NCI-H2029 (cell line): ENCODE measurements around the gene CFAP65.
A peak's percentile ranks its signal among the peaks of the same experiment; 100 is the strongest.

ENCODE experiments used
- DNase-seq: peaks from one replicate; lab custom pipeline; 2025; lab: John Stamatoyannopoulos, UW

CFAP65 gene

DNA sequence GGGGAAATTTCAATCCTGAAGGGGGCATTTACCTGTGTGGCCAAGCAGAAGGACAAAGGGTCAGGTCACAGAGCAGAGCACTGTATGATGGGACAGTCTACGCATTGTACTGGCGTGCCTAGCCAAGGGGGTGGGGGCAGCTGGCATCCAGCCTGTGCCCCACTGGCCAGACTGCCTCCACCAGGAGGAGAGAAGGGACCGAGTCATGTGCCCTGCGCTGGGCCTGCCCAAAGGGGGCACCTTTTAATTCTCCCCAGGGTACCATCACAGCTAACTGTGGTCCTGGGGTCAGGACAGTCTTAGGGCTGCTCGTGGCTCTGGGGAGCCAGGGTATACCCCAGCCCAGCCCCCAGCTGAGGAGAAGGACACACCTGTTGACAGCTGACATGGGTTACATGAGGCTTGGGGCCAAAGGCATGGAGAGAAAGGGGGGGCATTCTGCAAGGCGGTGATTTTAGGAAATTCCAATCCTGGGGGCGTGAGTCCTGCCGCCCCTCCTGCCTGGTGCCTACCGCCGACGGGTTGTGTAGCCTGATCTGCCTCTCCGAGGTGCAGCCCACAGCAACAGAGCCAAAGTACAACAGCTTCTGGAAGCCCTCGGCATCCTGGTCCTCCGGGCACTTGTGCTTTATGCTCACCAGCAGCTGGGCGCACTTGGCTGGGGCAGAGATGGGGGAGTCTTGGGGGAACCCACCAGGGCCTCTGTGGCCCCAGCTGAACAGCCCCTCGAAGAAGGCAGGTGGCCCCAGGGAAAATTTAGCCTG lies 11.0 kb downstream of the CFAP65 start:
- DNase-seq: no peak

DNA sequence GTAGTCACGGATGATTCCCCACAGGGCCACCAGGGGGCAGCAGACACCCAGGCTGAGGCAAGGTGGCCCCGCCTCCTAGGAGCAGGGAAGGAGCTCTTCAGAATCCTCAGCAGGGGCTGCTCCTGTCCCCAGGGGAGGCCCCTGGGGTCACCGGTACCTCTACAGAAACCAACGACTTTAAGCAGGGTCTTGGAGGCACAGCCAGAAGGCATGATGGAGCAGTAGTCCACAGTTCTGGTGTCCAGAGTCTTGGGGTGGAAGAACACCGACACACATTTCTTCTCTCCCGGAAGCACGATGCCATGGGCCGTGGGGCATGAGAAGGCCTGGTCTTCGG lies 11.5 kb downstream of the CFAP65 start:
- DNase-seq: peak; percentile 49

DNA sequence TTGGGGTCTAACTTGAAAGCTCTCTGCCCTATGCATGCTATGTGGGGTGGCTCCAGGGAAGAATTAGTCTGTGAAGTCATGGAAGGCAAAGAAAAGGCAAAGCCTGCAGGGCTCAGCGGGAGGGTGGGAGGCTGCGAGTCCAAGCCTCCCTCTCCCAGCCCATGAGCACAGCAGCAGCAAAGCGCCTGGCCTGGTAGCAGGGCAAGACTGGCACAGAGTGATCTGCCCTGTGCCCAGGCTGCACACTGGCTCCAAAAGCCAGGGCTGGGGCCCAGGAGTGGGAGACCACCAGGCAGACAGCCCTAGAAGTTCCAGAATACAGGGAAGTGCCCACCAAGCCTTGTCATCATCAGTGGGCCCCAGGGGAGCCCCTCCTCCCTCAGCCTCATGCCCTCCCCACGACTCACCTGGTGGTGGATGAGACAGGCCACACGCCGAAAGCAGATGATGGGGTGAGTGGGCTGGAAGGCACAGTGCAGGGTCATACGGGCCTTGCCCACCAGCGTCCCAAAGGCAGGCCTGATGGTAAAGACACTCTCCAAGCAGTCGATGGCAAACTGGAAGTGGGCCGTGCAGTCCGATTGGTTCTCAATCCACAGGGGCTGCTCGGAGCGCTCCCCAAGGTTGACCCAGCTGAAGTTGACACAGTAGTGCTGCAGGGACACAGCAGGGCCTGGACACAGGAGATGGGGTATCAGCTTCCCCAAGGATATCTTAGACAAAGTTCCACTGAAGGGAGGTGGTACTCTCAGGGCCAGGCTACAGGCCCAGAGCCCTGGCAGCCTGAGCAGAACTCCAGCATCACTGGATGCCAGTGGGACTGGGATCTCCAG lies 12.1 kb downstream of the CFAP65 start:
- DNase-seq: no peak

DNA sequence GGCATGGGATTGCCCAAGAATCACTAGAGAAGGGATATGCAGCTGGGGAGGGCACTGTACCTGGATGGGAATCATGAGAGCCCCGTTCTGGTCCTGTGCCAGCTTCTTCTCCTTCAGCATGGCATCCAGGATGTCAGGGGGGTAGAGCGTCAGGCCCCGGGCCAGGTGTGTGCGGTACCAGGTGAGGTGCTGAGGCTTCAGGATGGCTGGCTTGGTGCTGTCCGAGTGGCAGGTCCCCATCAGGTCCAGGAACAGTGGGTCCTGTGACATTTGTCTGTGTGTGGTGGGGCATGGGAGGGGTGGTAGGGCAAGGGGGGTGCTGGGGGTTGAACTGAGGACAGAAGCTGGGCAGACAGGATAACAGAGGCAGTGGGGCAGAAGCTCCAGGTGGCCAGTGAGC lies 13.2 kb downstream of the CFAP65 start:
- DNase-seq: no peak

DNA sequence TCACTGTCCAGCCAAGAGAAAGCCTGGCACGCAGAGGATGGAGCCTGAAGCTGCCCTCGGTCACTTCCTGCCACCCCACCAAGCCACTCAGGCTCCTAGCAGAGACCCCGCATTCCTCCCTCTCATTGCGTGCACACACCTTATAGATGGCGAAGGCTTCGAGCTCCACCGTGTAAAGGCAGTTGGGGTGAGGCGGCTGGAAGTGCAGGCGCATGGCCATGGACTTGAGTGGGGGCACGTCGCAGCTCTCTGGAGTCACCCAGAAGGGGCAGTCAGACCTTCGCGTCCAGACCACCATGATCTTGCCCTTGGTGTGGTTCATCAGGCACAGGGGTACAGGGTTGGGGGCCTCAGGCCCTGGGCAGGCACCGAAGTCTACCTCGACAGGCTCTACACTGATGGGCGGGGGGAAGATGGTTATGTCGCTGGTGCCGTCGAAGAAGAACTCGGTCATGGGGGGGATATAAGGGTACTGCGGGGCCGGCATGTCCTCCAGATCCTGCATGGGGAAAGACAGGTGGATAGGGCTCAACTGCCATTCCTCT lies 13.7 kb downstream of the CFAP65 start:
- DNase-seq: no peak

DNA sequence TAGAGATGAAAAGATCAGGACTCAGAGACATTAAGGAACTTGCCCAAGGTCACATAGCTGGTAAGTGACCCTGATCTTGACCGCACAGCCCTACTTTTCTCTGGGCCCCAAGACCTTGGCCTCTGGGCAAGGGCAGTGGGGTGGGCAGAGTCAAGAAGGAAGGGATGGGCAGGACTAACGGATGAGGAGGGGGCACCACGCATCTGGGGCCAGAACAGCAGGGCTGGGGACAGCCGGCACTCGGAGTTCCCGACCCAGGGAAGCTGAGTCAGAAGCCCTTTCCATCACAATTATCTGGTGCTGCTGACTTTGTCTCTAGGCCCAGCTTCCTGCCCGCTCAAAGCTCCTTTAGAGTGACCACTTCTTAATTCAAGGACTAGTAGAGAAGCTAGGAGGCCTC lies 14.4 kb downstream of the CFAP65 start:
- DNase-seq: no peak

DNA sequence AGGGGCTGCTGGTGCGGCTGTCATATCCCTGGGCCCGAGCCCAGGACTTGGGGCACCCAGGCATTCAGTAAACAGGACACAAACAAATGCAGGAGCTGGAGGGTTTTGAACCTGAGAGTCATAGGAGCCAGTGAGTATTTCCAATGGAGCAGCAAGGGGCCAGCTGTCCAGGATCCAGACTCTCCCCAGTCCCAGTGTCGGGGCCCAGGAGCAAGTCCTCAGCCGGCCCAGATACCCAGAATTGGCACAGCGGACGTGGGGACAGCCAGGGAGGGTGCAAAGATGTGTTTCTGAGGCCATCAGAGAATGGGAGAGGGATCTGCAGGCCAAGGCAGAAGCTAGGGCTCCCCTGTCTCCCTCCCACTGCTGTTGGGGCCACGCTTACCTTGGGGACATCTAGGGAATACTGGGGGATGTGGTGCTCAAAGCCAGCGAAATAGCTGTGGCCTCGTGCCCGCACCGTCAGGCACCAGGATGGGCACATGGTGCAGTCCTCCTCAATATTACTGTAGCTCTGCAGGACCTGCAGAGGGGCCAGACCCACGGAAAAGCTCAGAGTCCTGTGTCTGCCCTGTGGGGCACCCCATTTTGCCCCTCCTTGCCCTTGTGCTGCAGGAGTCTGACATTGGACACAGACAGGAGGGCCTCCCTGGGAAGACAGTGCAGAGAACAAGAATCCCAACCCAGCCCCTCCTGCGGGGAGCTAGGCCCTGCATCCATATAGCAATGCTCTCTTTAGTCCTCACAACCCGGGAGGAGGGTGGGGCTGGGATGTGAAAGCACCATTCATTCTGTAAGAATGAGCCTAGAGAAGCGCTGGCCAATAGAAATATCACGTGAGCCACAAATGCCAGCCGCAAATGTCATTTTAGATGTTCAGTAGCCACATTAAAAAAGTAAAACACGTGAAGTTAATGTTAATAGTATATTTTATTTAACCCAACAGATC lies 15.4 kb downstream of the CFAP65 start:
- no peak for DNase-seq

DNA sequence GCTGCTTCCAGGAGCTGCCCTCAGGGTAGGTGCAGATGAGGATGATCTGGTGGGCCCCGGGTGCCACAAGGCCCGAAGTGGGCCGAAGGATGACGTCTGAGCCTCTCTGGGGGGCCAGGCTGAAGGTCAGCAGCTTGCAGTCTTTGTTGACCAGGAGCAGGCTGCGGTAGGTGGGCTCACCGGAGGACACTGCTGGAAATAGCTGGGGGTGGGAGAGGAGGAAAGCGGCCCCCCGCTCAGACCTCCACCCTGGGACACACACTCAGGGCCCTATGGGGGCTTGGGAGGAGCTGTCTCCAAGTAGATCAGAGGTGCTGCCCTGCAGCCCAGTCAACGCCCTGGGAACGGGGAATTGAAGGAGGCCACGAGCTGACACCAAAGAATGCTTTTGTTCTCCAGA lies 17.3 kb downstream of the CFAP65 start:
- no peak for DNase-seq

DNA sequence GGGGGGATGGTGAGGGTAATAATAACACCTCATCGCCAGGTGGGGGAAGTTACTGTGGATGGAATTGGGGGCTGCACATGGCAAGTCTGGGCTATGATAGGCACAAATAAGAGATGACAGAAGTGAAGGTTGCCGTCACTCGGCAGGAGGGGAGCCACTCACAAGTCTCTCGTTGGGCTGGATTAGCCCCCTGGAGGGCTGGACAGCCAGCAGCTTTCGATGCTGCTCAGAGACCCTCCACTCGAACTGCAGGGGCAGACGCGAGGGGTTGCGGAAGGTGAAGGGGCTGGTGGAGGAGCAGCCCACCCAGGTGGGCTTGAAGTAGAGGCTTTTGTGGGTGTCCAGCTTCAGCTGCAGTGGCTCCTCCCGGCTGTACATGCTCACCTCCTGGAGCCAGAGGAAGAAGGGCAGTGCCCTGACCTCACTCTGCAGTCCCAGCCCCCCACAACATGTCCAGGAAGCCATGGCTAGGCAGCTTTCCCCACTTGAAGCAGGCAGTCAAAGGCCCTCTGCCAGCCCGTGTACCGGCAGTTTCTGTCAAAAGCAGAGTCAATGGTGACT lies 18.2 kb downstream of the CFAP65 start:
- DNase-seq: no peak

DNA sequence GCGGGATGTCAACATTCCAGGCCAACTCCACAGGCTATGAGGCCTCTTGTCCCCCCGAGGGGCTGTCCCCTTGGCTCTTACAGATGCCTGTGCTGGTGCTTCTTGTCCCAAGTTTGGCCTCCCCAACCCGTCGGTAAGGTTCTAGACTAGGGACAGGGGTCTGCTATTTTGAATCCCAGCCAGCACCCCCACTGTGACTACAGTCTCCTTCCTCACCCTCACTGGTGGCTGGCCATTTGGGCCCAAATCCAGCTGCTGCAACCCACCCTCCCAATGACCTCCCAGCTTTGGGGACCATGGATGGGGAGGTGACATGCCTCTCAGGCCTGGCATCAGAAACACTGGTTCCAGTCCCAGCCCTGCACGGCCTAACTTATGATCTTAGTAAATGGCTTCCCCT lies 18.7 kb downstream of the CFAP65 start:
- DNase-seq: no peak

DNA sequence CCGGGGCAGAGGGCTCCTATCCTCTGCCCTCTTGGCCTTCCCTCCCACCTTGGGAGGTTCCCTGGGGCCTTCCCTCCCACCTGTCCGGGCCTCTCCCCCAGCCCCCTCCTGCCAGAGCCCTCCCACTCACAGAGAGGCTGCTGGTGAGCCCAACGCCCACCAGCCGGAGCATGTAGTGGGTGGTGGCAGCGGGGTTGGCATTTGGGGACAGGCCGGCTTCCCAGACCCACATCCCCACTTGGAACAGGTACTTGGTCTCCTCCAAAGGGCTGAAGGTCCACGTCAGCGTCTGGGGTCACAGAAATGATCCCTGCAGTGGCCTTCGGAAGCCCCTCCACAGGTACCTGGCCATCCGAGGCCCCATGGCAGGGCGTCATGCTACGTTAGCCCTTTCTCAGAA lies 19.3 kb downstream of the CFAP65 start:
- no peak for DNase-seq

DNA sequence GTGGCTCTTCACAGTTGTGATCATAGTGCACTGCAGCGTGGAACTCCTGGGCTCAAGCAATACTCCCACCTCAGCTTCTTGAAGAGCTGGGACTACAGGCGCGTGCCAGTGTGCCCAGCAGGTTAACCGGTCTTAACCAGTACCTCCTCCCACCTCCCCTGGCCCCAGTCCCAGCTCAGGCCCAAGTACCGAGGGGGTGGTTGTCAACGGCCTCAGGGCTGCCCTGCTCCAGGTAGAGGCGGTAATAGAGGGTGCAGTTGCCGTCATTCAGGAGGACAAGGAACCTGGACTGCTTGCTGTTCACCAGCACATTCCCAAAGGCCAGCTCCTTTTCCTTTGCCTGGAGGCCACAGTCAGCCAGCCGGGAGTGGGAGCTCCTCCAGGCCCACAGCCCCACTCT lies 19.7 kb downstream of the CFAP65 start:
- DNase-seq: peak; percentile 61

DNA sequence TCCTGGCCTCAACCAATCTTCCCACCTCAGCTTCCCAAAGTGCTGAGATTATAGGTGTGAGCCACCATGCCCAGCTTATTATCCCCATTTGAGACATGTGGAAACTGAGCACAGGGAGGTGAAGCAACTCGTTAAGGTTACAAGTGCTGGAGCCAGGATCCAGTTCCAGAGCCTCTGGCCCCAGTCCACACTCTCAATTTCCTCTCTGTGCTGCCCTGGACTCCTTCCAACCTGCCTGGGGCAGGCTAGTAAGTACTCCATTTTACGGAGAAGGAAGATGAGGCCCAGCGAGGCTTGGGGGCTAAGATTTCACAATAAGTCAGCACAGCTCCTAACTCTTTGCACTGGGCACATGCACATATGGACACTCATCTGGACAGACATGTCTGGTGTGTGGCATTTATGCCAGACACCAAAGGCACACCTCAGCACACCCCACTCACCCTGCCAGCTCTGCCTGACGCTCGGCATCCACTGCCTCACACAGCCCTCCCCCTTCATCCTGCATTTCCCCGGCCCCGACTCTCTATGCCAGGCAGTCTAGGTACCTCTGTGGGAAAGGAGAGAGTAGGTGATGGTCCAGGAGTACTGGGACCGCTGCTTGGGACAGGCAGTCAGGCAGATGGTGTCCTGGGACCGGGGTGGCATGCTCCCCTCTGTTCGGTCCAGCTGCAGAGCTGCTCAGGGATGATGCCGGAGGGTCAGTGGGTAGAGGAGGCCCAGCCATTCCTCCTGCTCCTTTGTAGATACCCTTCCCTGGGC lies 20.5 kb downstream of the CFAP65 start:
- DNase-seq: peak; percentile 51

DNA sequence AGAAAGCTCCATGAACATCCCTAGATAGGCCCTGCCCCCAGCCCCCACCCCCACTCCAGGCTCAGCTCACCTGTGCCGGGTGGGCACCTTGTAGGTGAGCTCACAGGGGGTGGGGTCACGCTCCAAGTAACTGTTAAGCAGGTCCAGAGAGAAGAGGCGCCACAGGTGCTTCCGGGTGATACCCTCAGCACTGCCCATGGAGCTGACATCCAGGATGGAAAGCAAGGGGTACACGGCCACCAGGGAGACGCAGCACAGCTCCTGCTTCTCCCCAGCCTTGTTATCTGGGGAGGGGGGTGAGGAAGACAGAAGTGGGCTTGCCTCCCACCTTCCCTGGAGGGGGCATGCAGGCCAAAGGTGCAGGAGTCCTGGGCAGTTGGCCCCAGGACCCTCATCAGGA lies 21.9 kb downstream of the CFAP65 start:
- no peak for DNase-seq

DNA sequence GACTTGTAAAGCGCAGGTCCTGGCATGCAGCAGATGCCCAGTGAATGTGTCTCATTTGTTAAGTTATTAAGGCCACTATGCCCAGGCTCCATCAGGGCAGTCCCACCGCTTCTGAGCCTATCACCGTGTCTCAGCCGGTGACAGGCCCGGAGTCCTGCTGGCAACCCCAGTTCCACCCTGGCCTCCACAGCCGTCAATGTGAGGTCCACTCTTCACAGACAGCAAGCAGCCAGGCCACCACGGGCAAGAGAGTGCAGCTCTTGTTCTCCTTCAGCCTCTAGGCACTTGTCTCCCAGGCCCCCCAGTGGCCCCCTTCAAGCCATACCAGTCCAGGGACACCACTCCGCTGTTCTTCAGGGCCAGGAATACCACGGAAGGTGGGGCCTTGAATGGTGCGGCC lies 22.6 kb downstream of the CFAP65 start:
- no peak for DNase-seq

DNA sequence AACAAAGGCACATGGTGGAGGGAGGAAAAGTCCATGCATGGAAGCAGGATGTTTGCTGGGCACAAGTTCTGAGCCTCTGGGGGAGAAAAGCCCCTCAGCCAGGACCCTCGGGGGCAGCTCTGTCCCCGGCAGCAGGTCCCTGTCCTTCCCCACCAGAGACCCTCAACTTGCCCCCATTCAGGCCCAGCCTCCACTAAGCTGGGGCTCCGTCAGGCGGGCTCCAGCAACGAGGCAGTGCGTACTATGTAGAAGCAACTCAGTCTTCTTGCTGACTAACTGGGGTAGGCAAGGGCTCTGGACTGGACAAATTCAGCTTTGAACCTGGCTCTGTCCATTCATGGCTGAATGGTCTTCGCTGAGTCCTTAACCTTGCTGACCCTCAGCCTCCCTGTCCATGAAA lies 23.0 kb downstream of the CFAP65 start:
- DNase-seq: no peak

DNA sequence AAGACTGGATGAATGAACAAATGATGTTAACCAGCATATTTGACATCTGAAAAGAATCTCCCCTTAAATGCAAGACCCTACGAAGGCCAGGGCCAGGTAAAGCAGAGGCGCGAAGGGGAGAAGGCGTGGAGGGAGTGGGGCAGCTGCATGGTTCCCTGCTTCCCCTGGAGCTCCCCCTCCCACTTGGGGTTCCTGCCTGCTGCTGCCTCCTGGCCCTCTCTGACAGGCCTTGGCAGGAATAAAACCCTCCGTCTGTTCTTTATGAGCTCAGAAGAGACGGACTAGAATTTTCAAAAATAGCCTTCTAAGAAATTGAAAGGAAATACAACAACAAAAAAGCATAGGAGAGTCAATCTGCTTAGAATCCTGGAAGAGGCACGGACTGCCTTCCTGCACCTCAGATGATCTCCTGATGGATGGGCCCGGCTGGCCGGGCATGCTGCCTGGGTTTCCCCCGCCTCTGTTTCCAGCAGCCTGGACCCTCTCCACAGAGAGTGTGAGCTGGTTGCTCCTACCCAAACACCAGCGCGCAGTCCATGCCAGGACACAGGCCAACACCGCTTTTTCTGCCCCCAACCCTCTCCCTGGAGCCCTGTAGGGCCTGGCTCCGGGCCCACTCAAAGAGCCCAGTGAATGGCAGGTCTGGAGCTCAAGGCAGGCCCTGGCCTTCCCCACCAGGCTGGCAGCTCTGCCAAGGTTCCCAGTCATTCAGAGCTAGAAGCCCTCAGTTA lies 23.9 kb downstream of the CFAP65 start:
- no peak for DNase-seq

DNA sequence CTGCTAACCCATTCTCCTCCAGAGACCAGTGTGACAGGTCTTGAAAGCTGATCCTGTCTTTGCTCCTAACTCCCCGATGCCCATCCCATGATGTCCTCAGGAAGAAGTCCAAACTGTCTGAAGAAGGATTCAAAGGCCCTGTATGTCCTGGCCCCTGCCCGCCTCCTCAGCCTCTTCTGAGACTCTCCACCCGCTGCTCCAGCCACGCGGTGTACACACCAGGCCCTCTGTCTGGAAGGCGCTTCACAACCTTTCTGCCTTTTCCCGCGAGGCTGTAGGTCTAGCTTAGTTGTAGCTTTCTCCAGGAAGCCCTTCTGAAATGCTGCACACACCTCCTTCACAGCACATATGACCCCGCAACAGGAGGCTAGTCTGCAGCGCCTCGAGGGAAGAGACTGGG lies 24.6 kb downstream of the CFAP65 start:
- DNase-seq: no peak

DNA sequence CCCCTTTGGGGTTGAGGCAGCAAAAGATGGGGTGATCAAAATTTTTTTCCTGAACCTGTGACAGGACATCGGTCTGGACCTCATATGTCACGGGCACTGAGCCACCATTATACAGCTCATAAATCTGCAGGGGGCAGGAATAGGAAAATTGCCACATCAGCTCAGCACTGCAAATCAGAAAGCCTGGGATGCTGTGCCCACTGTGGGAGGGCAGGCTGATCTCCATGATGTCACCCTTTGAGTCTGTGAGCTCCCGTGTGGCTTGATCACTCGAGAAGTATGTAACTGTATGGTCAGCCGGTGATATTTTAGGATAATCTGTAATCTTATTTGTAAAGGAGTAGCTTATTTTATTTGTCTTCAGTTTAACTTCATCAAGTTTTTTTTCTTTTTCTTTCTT lies 30.4 kb downstream of the CFAP65 start:
- DNase-seq: no peak

DNA sequence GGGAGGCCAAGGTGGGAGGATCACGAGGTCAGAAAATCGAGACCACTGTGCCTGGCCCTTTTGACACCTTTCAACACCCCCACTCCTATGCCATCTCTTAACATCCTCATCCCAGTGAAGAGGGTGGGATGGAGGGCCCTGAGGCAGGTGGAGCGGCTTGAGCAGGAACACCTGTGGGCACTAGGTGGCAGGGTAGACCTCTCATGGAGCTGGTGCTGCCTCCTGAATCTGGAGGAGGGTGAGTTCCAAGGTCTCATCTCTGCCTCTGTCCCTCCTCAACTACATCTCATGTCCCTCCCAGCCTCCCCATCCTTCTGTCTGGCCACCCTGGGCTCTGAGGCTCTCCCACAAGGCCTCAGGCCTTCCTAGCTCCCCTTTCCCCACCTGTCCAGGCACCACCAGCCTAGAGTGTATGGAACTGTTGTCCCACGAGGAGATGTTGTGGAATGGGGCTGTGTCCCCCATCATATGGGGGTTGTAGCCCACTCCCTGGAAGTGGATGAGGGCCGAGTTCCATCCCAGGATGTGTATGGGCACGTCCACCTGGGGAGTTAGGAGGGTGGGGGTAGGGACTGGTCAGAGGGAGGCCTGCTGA lies 31.1 kb downstream of the CFAP65 start:
- peak; percentile 42 for DNase-seq
